Right cardiac atrium (tissue), 5 donors: ENCODE measurements around the gene PRRX1. TPM values are rescaled to one million over a fixed set of nuclear protein-coding genes. Genes with fewer than 3 reads are reported as not detected.
A peak's percentile ranks its signal among the peaks of the same experiment; 100 is the strongest.

ENCODE experiments used
- ATAC-seq, 2 donors: fragments of 200-7000 bp; cut with Tn5 transposase; one replicate each; pipeline versions ENCODE4 v1.8.0 to v1.9.1; 2020; ENCODE audit warnings: moderate library complexity in 2 of 2, mild to moderate bottlenecking in 1 of 2
- DNase-seq, 3 donors: peaks; one replicate each; pipeline ENCODE4 v3.0.0-alpha.2; 2020
- H3K27ac ChIP-seq: one replicate; pipeline ENCODE4 v1.5.1; 2013; ENCODE audit warnings: mild to moderate bottlenecking, low read length, control low read depth, moderate library complexity
- H3K27me3 ChIP-seq: one replicate; pipeline ENCODE4 v1.6.1; 2013; ENCODE audit not compliant: control insufficient read depth, insufficient read depth
- H3K4me1 ChIP-seq: one replicate; pipeline ENCODE4 v1.6.1; 2013; ENCODE audit warnings: low read length; ENCODE audit not compliant: control insufficient read depth, insufficient read depth
- H3K4me3 ChIP-seq: one replicate; pipeline ENCODE4 v1.5.1; 2013; ENCODE audit warnings: low read length, control low read depth
- H3K9me3 ChIP-seq: one replicate; pipeline ENCODE4 v1.6.1; 2013; ENCODE audit warnings: low read length; ENCODE audit not compliant: control insufficient read depth
- WGBS: extraction: QIAGEN DNeasy Blood & Tissue Kit; methylation state at CpG from one replicate; pipeline ENCODE4 v1.1.7; 2013; 5-methylcytosine and 5-hydroxymethylcytosine counted together
- intact Hi-C, 4 donors: fragments of 100-400 bp; cut with DNase I; formaldehyde crosslinking; loops; one replicate each; pipeline versions ENCODE4 v1.11.0 to v1.14.0; 2022 to 2023
- polyA plus RNA-seq: library from polyadenylated mRNA; stranded (reverse); fragments of 200-250 nt; gene quantifications from one replicate; pipeline ENCODE4 v1.2.3, GENCODE V29; 2013
- total RNA-seq, 4 donors: library from RNA; stranded (reverse); fragmentation: NEBNext Ultra II Directional; extraction: Animal tissue kit (Norgen Biotek cat#: 25700); gene quantifications; one replicate each; pipeline ENCODE4 v1.2.1, GENCODE V29; 2021
- donor health status: healthy with polysubstance abuse.
- donor health status: DM: no; HTN: yes; CAD: no.
- donor health status: DM: no; HTN: no; CAD: no.
- donor health status: DM: no; HTN: yes; CAD: no; lungs with severe emphysema.
- donor health status: DM: yes; HTN: yes; CAD: no.

The PRRX1 gene
- total and polyA plus RNA-seq, 5 donors: 39.9 to 72.8 (median 60.8) TPM

DNA sequence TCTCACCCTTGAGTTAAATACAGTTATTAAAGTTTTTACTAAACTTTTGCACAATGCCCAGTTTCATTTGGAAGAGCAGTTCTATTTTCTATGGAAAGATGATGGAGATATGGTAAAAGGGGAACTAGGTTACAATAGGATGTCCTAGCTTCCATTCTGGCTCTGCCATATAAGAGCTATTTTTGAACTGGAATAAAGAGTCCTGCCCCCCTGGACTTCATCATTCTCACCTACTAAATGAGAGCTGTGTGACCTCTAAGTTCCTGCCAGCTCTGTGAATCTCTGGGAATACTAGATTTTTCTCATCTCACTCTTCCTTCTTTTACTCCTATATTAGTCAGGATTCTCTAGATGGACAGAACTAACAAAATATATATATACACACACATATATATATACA, 106.3 kb downstream of the PRRX1 start:
- Histone ChIP-seq H3K4me1 (no peaks in the 10 kb centered on the region), H3K4me3 (no peak overlapping the region), H3K27me3 (no peaks in the 10 kb centered on the region), H3K9me3 (no peaks in the 10 kb centered on the region), H3K27ac (no peak overlapping the region)
- DNase-seq (no peak), ATAC-seq (peak in 1 of 2 donors; percentile 65)
- intact Hi-C loops: loop anchor here in 1 of 4 donors (10.0 kb wide), 1 partner anchor 845 kb away; no protein-coding TSS in a partner anchor

DNA sequence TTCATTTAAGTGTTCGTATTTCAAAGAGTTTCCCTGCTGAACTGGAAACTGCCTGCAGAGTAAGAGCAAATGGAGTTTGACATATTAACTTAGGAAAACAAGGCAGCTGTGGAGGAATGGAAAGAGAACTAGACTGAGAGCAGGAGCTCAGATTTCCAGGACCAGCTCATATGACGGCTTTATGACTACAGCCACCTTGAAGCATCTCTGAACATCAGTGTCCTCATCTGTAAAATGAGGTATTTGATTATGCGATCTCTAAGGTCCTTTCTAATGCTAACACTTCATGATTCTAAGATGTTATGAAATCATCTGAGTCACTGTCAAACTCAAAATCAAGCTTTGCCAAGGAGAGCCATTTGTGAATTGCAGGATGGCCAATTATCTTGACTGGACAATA, 112.3 kb downstream of the PRRX1 start:
- Histone ChIP-seq H3K4me1 (no peaks in the 10 kb centered on the region), H3K4me3 (no peak overlapping the region), H3K27ac (no peak overlapping the region), H3K27me3 (no peaks in the 10 kb centered on the region), H3K9me3 (no peaks in the 10 kb centered on the region)
- 68% methylated on average over 3 of the region's 3 CpGs for WGBS
- intact Hi-C loops: loop anchor here in 1 of 4 donors (10.0 kb wide), 1 partner anchor 851 kb away; no protein-coding TSS in a partner anchor
- DNase-seq: no peak
- no peak for ATAC-seq

DNA sequence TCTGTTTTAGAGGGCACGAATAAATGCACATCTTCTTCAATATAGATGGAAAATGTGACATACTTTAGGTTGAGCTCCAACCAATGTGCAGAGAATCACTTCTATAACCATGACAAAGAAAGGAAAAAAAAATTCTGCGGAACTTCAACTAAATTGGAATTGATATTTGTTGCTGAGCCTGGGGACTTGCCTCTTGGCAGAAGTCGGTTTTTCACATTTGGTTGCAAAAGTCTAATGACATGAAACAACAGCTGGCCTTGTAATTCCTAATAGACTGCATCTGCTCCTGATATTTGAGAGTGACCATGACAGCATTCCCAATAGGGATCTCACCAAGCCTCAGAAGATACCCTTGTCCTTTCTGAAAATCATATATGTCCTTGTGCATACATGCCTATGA, 112.8 kb downstream of the PRRX1 start:
- intact Hi-C loops: loop anchor here in 1 of 4 donors (10.0 kb wide), 1 partner anchor 852 kb away; no protein-coding TSS in a partner anchor
- H3K4me3 ChIP-seq: no peak overlapping the region
- no peaks in the 10 kb centered on the region for H3K27me3 ChIP-seq
- H3K27ac ChIP-seq: no peak overlapping the region
- H3K4me1 ChIP-seq: no peaks in the 10 kb centered on the region
- DNase-seq: peak in 1 of 3 donors; percentile 22
- 57% methylated on average over 3 of the region's 3 CpGs for WGBS
- no peaks in the 10 kb centered on the region for H3K9me3 ChIP-seq
- peak; percentile 55 to 59 for ATAC-seq

Other genes starting within 250 kb of the PRRX1 start
- gene GORAB, start 132.0 kb upstream of the PRRX1 start, total RNA-seq: 10 to 100 TPM in 2 of 4 donors, 1 to 10 TPM in 2; 9.0 to 10.9 (median 10.0) TPM
- 4.6 TPM for gene GORAB, start 132.0 kb upstream of the PRRX1 start, polyA plus RNA-seq